GM12878 (cell line): ENCODE results near the gene TMC6.

Source experiments
- ATF3 ChIP-seq: IDR thresholded peaks from 2 replicates; pipeline ENCODE4 v1.6.1; 2011; ENCODE audit warnings: low read depth, mild to moderate bottlenecking, low read length, moderate library complexity, borderline replicate concordance; ENCODE audit errors: extremely low read depth
- BCL3 ChIP-seq: IDR thresholded peaks from 2 replicates; pipeline ENCODE4 v1.6.1; 2011; ENCODE audit warnings: borderline replicate concordance, low read depth, mild to moderate bottlenecking, moderate library complexity, low read length; ENCODE audit not compliant: insufficient read depth, poor library complexity, severe bottlenecking
- CBFB ChIP-seq: IDR thresholded peaks from 2 replicates; pipeline ENCODE4 v1.6.1; 2016; ENCODE audit warnings: antibody characterized with exemption, low read depth
- CTCF ChIP-seq, 3 experiments: IDR thresholded peaks in 2 of 3; conservative IDR thresholded peaks in 1 of 3; 2 replicates each; pipeline ENCODE4 v1.5.1; 2011; ENCODE audit warnings: low read depth in 3 of 3, low read length in 3 of 3, mild to moderate bottlenecking in 3 of 3, control low read depth in 2 of 3, moderate library complexity in 2 of 3, inconsistent platforms in 1 of 3, mixed read lengths in 1 of 3; ENCODE audit not compliant: control insufficient read depth in 2 of 3, insufficient read depth in 1 of 3; ENCODE audit errors: extremely low read depth in 1 of 3
- EZH2 ChIP-seq: IDR thresholded peaks from 2 replicates; pipeline ENCODE4 v1.6.1; 2012; ENCODE audit warnings: low read depth, mild to moderate bottlenecking, control low read depth, inconsistent platforms, low read length, borderline replicate concordance; ENCODE audit not compliant: control insufficient read depth
- HCFC1 ChIP-seq: fragments of 150-350 bp; IDR thresholded peaks from 2 replicates; pipeline ENCODE4 v1.6.1; 2014; ENCODE audit warnings: low read length
- IRF4 ChIP-seq: IDR thresholded peaks from 2 replicates; pipeline ENCODE4 v1.6.1; 2011; ENCODE audit warnings: low read depth, low read length
- JUND ChIP-seq: IDR thresholded peaks from 2 replicates; pipeline ENCODE4 v1.6.1; 2012; ENCODE audit warnings: low read depth, mild to moderate bottlenecking, low read length, improper control_type of control experiment, moderate library complexity
- ZNF217 ChIP-seq: fragments of 450-650 bp; IDR thresholded peaks from 2 replicates; pipeline ENCODE4 v1.6.1; 2017; ENCODE audit warnings: antibody characterized with exemption, mild to moderate bottlenecking
- TF ChIP-seq, protein P1 (sequence below): fragments of 450-650 bp; IDR thresholded peaks from 2 replicates; pipeline ENCODE4 v1.6.1; 2014; ENCODE audit warnings: mild to moderate bottlenecking

- no peak for TF ChIP-seq ATF3
- TF ChIP-seq, protein P1, sequence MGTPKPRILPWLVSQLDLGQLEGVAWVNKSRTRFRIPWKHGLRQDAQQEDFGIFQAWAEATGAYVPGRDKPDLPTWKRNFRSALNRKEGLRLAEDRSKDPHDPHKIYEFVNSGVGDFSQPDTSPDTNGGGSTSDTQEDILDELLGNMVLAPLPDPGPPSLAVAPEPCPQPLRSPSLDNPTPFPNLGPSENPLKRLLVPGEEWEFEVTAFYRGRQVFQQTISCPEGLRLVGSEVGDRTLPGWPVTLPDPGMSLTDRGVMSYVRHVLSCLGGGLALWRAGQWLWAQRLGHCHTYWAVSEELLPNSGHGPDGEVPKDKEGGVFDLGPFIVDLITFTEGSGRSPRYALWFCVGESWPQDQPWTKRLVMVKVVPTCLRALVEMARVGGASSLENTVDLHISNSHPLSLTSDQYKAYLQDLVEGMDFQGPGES = no peak
- no peak for TF ChIP-seq EZH2
- TF ChIP-seq CTCF (IDR thresholded peaks at IDR 0.05 in 2 of 3, conservative IDR thresholded peaks at IDR 0.05 in 1 of 3; ENCODE audit: control insufficient read depth in 2 of 3, extremely low read depth in 1 of 3, insufficient read depth in 1 of 3, low read depth in 3 of 3, low read length in 3 of 3) = no peak
- TF ChIP-seq BCL3 = no peak
- TF ChIP-seq IRF4 = no peak
- TF ChIP-seq ZNF217 = no peak
- no peak for TF ChIP-seq JUND
- no peak for TF ChIP-seq HCFC1
- TF ChIP-seq CBFB = no peak
These were observed 3.2 kb downstream of the TMC6 start for GRCh38 chr17:78125138-78125913.
